HG03045 (cell line): ENCODE measurements around the gene HSPA4L.

Source experiments
- ATAC-seq: cut with Tn5 transposase; IDR thresholded peaks from one replicate; pipeline ENCODE4 v1.9.1; 2021; ENCODE audit warnings: mild to moderate bottlenecking, moderate library complexity; ENCODE audit not compliant: unreplicated experiment

The HSPA4L gene

GRCh38 chr4:127782275-127783025 lies at the start of gene HSPA4L:
Gene HSPA4L (plus strand): TSS chr4:127782322. CDS start chr4:127782551, 229 bp downstream.
- peak; percentile 45 for ATAC-seq

GRCh38 chr4:127732623-127733328 lies 49.3 kb upstream of the HSPA4L start:
- ATAC-seq = no peak

DNA sequence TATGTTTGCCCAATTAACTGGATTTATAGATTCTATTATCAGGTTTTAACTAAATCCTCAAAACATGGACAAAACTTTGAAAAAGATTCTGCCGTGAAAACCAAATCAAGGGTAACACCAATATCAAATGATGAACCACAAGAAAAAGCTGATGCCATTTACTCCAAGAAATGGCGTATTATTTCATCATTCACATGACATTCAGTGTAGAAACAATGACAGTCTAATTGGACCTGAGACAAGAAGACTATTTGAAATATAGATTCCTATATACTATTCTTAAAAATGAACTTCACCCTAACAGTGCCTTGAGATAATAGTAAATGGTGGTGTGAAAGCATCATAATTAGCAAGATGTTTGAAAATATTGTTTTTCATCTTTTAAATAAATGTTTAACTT lies 47.1 kb upstream of the HSPA4L start:
- ATAC-seq = no peak

GRCh38 chr4:127737295-127737694 lies 44.8 kb upstream of the HSPA4L start:
- no peak for ATAC-seq

- no peak for ATAC-seq
Observed at GRCh38 chr4:127741247-127741646, 40.9 kb upstream of the HSPA4L start.

DNA sequence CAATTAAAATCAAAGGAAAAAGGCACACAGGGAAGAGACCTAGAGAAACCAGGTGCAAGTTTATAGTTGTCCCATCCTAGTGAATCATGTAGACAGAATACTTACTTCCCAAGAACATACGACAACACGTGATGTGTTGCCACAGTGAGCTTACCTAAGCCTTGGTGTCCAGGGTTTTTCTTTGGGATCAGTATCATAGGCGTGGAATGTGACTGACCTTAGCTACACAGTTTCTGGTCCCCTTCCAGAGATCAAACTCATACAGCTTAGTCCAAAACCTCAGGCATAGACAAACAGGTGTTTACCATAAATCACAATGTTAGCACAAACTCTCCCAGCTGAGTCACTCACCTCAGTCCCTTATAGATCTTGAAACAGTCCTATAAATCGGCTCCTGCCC lies 34.2 kb upstream of the HSPA4L start:
- ATAC-seq = no peak

GRCh38 chr4:127748957-127749356 lies 33.2 kb upstream of the HSPA4L start:
- no peak for ATAC-seq

DNA sequence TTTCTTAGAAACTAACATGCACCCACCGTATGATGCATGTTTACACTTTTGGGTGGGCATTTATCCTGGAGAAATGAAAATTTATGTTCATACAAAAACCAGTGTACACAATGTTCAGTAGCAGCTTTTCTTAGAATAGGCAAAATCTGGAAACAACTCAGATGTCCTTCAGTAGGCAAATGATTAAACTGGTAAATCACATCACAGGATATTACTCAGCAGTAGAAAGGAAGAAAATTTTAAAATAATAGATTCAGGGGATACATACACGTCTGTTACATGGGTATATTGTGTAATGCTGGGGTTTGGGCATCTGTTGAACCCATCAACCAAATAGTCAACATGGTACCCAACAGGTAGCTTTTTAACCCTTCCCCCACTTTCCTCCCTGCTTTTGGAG lies 25.2 kb upstream of the HSPA4L start:
- no peak for ATAC-seq

DNA sequence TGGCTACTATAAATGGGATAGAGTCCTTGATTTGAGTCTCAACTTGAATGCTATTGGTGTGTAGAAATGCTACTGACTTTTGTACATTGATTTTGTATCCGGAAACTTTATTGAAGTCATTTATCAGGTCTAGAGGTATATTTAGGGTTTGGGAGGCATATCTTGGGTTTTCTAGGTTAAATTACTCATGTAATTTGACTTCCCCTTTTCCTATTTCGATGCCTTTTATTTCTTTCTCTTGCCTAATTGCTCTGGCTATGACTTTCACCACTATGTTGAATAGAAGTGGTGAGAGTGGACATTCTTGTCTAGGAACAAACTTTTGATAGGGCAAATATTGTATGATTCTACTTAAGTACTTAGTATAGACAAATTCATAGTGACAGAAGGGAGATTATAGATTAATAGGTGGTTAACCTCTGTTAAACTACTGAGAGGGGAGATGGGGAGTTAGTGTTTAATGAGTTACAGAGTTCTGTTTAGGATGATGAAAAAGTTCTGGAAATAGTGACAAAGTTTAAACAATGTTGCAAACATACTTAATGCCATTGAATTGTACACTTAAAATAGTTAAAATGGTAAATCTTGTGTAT lies 22.8 kb upstream of the HSPA4L start:
- no peak for ATAC-seq

GRCh38 chr4:127759893-127760292 lies 22.2 kb upstream of the HSPA4L start:
- no peak for ATAC-seq

- ATAC-seq = no peak
Observed at GRCh38 chr4:127771535-127772275, 10.4 kb upstream of the HSPA4L start.

DNA sequence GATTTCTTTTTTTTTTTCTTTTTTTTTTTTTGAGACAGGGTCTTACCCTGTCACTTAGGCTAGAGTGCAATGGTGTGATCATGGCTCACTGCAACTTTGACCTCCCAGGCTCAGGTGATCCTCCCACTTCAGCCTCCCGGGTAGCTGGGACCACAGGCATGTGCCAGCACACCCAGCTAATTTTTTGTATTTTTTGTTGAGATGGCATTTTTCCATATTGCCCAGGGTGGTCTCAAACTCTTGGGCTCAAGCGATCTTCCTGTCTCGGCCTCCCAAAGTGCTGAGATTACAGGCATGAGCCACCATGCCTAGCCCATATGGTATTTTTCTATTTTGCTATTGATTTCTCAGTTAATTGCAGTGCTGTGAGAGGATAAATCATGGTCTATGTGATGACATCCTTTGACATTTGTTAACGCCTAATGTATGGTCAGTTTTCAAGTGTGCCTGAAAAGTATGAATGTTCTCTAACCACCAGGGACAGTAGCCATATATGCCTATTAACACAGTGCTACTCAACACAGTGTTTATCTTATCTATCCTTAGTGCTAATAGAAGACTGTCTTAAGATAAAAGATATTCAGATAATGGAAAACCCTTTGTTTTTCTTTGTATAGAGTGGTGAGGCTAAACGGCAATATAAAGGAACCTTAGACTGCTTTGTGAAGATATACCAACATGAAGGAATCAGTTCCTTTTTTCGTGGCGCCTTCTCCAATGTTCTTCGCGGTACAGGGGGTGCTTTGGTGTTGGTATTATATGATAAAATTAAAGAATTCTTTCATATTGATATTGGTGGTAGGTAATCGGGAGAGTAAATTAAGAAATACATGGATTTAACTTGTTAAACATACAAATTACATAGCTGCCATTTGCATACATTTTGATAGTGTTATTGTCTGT lies 9.1 kb upstream of the HSPA4L start:
- no peak for ATAC-seq

DNA sequence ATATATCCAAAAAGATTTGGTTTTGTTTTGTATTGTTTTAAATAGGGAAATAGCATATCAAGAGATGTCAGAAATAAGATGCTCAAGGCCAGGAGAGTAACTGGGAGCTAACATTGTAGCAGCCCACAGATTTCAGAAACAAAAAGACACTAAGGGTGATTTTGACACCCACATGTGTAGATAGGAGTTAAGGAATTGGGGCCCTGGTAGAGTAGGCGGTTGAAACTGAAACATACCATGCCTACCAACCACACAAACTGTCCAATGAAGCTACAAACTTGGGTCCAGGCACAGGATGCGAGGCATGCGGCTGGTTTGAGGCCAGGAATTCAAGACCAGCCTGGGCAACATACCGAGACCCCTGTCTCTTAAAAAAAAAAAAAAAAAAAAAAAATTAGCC lies 6.3 kb upstream of the HSPA4L start:
- no peak for ATAC-seq

DNA sequence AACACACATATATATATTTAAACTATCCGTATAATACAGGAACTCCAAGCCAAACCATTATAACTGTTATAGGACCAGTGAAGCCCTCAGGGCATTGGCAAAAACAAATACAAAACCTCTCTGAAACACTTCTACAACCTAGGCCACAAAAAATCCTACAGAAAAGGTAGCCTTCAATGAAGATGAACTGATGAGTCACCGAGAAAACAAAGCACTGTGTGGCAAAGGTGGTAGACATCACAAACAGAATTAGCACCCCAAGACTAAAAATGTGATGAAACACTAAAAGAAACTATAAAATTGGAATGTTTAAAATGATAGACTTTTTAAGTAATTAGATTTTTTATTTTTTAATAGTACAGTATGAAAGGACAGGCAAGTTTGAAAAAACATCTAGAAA lies 5.5 kb upstream of the HSPA4L start:
- no peak for ATAC-seq

DNA sequence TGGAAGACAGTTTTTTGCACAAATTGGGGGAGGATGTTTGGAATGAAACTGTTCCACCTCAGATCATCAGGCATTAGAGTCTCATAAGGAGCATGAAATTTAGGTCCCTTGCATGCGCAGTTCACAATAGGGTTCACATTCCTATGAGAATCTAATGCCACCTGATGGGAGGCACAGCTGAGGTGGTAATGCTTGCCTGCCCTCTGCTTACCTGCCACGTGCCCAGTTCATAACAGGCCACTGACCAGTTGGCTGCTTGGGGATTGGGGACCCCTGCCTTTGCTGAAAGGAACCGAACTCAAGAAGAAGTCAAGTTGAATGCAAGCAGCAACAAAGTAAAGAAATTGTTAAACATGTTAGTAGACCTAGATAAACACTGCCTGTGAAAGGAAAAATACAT lies 4.6 kb upstream of the HSPA4L start:
- ATAC-seq = no peak

GRCh38 chr4:127778102-127778501 lies 4.0 kb upstream of the HSPA4L start:
- ATAC-seq = no peak

DNA sequence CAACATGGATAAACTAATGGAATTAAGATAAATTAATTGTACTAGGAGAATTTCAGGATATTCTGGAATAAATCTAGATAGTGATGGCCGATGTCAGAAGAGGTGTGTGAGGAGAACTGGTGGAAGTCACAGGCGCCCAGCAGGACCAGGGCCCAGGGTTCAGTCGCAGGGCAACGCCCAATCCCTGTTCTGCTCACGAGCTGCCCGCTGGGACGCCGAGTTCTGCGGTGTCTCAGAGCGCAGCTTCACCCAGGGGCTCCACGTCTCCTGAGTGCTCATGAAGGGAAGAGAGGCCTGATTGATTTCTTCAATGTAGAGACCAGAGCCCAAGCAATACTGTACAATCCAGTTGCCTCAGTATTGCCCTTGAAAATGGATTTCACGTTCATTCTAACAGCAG lies 1.5 kb upstream of the HSPA4L start:
- ATAC-seq = no peak

- ATAC-seq = peak; percentile 38
Observed at GRCh38 chr4:127781300-127782024, 660 bp upstream of the HSPA4L start.

- ATAC-seq = peak; percentile 85
Observed at GRCh38 chr4:127782025-127782274, 172 bp upstream of the HSPA4L start.
